Astrocyte of the cerebellum (primary cell): ENCODE measurements around the gene ABHD12.

Experiments used
- DNase-seq: peaks from one replicate; pipeline ENCODE4 v3.0.0-alpha.2; 2011; ENCODE audit warnings: low read depth
- H3K4me3 ChIP-seq: 2 replicates; pipeline ENCODE4 v1.5.1; 2011; ENCODE audit warnings: mild to moderate bottlenecking, low read depth, low read length, moderate library complexity
- CTCF ChIP-seq: IDR thresholded peaks from 2 replicates; pipeline ENCODE4 v1.5.1; 2012; ENCODE audit warnings: low read length, low read depth, moderate library complexity, mild to moderate bottlenecking; ENCODE audit errors: missing control alignments
- in situ Hi-C: cut with HindIII; loops from 2 replicates; pipeline ENCODE4 v1.10.0; 2017; ENCODE audit warnings: low sequenced_read_pairs

Gene ABHD12

GRCh38 chr20:25390538-25391528 is at the start of gene ABHD12:
TSS of gene ABHD12 (minus strand) at chr20:25390835. CDS start at chr20:25390703, 132 bp downstream.
- in situ Hi-C loops, result loop anchor here (10.0 kb wide), 1 partner anchor 386 kb away; no protein-coding TSS in a partner anchor
- no peak for TF ChIP-seq CTCF
- peak within 1 kb of the TSS; percentile 90 for H3K4me3 ChIP-seq
- DNase-seq, result peak; percentile 87

DNA sequence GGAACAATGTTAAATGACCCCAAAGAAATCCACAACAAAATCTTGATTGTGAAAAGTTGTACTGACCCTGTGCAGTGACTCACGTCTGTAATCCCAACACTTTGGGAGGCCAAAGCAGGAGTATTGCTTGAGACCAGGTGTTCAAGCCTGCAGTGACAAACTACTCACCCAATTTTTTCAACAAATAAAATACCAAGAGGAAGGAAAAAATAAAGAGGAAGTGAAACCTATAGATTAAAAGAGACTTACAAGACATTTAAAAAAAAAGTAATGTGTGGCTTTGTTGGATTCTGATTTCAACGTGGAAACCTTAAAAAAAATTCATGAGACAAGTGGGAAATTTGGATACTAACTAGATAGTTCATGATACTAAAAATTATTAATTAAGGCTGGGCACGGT is 48.7 kb upstream of the ABHD12 start:
- DNase-seq, result no peak
- in situ Hi-C loops, result no loop called here
- H3K4me3 ChIP-seq, result no peak overlapping the region
- TF ChIP-seq CTCF, result no peak

DNA sequence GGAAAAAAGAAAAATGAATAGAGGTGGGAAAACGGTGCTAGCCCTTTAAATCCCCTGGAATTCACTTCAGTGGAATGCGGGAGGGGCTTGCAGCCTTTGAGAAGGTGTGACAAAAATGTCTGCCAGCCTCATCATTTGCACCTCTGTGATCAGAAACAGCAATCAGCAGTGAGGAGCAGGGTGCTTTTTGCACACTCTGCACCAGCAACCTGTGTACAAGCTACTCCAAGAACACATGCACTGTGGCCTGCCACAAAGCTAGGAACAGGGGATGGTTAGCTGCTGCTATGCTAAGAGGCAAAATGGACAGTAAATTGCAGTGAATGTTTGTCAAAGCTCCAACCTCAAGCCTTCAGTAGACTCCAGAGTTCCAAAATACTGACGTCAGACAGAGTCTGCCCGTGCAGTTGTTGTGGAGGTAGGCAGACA is 46.5 kb upstream of the ABHD12 start:
- no peak for TF ChIP-seq CTCF
- H3K4me3 ChIP-seq, result no peak overlapping the region
- in situ Hi-C loops, result no loop called here
- DNase-seq, result no peak

DNA sequence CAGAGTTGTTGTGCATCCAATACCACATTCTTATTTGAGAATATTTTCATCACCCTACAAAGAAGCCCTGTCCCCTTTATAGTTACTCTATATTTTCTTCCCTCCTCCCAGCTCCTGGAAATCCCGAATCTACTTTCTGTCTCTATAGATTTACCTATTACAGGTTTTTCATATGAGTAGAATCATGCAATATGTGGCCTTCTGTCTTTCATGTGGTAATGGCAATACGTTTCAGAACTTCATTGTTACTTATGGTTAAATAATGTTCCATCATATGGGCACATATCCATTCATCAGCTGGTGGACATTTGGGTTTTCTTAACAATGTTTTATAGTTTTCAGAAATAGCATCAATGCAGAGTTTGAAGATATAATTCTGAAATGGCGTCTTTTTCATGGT is 33.9 kb upstream of the ABHD12 start:
- H3K4me3 ChIP-seq, result no peak overlapping the region
- TF ChIP-seq CTCF, result no peak
- in situ Hi-C loops, result no loop called here
- DNase-seq, result no peak

DNA sequence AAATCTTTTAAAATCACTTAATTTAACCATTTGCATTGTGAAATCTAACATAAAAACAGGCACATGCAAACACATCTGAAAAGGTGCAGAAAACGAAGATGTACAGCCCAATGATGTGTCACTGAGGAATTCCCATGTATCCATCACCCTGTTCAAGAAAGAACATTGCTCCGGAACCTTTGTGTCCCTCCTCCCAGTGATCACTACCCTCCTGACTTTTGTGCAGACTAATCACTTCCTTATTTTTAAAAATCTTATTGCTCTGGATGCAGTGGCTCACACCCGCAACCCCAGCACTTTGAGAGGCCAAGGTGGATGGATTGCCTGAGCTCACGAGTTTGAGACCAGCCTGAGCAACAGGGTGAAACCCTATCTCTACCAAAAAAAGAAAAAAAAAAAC is 31.4 kb upstream of the ABHD12 start:
- no peak for TF ChIP-seq CTCF
- in situ Hi-C loops, result no loop called here
- no peak for DNase-seq
- H3K4me3 ChIP-seq, result no peak overlapping the region

GRCh38 chr20:25421102-25421501 is 30.5 kb upstream of the ABHD12 start:
- DNase-seq, result no peak
- no peak overlapping the region for H3K4me3 ChIP-seq
- in situ Hi-C loops, result no loop called here
- TF ChIP-seq CTCF, result no peak
